Measurements from ENCODE around the gene TSNAXIP1. TPM values are rescaled to one million over a fixed set of nuclear protein-coding genes. Genes with fewer than 3 reads are reported as not detected.

The TSNAXIP1 gene
- total and polyA plus RNA-seq, 9 of the 15 experiments (the other 6 are each of a cell fraction or from before 2014, with no cell fraction given): 0.03 to 0.24 (median 0.11) TPM; not detected in 4

GRCh38 chr16:67773569-67774456, 32.9 kb upstream of the TSNAXIP1 start (continued):
- TF ChIP-seq DPF2 (IDR thresholded peaks at IDR 0.05) (peak; percentile 35; the same call in 1 of the 2 replicates), CUX1 (CRISPR knock-in tag; IDR thresholded peaks at IDR 0.05) (0 out of 2 replicates have a peak, but pooled peaks have one; percentile 50), PHF20 (IDR thresholded peaks at IDR 0.05; ENCODE audit: partially characterized antibody) (no peak), HOMEZ (CRISPR knock-in tag; IDR thresholded peaks at IDR 0.05) (no peak), ZBTB11 (CRISPR knock-in tag; IDR thresholded peaks at IDR 0.05) (0 out of 6 replicates have a peak, but pooled peaks of 1 of the 3 experiments have one; percentile 33), ZNF395 (CRISPR knock-in tag; IDR thresholded peaks at IDR 0.05) (0 out of 2 replicates have a peak, but pooled peaks have one; percentile 19), TCF15 (CRISPR knock-in tag; IDR thresholded peaks at IDR 0.05) (no peak), ZNF830 (CRISPR knock-in tag; IDR thresholded peaks at IDR 0.05) (no peak)

Measured in K562 (cell line).